GDM1 (cell line): ENCODE measurements around the gene TENM4.
"Not testable (repeated sequence)": the region's sequence is repeated elsewhere in the genome, so short reads cannot be mapped to it uniquely, and the experiment has no call there.

Experiments used
- DNase-seq: peaks from one replicate; lab custom pipeline; 2025; lab: John Stamatoyannopoulos, UW

TENM4 gene

GRCh38 chr11:78638704-78639380 lies 802.0 kb downstream of the TENM4 start:
- no peak for DNase-seq

- DNase-seq: not testable (repeated sequence)
Measured at GRCh38 chr11:78637527-78637926, 803.3 kb downstream of the TENM4 start.

GRCh38 chr11:78635814-78636506 lies 804.9 kb downstream of the TENM4 start:
- no peak for DNase-seq

- no peak for DNase-seq
Measured at GRCh38 chr11:78633516-78634310, 807.1 kb downstream of the TENM4 start.

GRCh38 chr11:78630561-78631303 lies 810.1 kb downstream of the TENM4 start:
- no peak for DNase-seq

GRCh38 chr11:78630155-78630554 lies 810.7 kb downstream of the TENM4 start:
- DNase-seq: no peak

- DNase-seq: no peak
Measured at GRCh38 chr11:78622666-78623065, 818.2 kb downstream of the TENM4 start.

GRCh38 chr11:78620159-78620558 lies 820.7 kb downstream of the TENM4 start:
- DNase-seq: no peak

GRCh38 chr11:78615724-78616123 lies 825.1 kb downstream of the TENM4 start:
- no peak for DNase-seq

GRCh38 chr11:78613378-78613813 lies 827.4 kb downstream of the TENM4 start:
- no peak for DNase-seq

- no peak for DNase-seq
Measured at GRCh38 chr11:78612721-78613377, 828.0 kb downstream of the TENM4 start.

GRCh38 chr11:78609321-78609720 lies 831.5 kb downstream of the TENM4 start:
- DNase-seq: not testable (repeated sequence)

- no peak for DNase-seq
Measured at GRCh38 chr11:78607696-78608095, 833.1 kb downstream of the TENM4 start.

GRCh38 chr11:78606667-78607066 lies 834.2 kb downstream of the TENM4 start:
- DNase-seq: no peak

GRCh38 chr11:78605296-78605695 lies 835.5 kb downstream of the TENM4 start:
- no peak for DNase-seq

GRCh38 chr11:78603792-78604191 lies 837.0 kb downstream of the TENM4 start:
- no peak for DNase-seq
